RWPE1 (cell line): ENCODE results near the gene RGS8.

Source experiments
- CTCF ChIA-PET: fragments of 350-600 bp; sonication (Branson Sonifier 250); formaldehyde crosslinking; extraction: SDS; loops from one replicate; lab custom pipeline; 2021; lab: Yijun Ruan, JAX
- POLR2A ChIA-PET: fragments of 400-600 bp; formaldehyde crosslinking; extraction: SDS; loops from one replicate; lab custom pipeline; 2020; ENCODE audit warnings: antibody characterized with exemption; ENCODE audit not compliant: low non-redundant PET; lab: Yijun Ruan, JAX
- DNase-seq: peaks from one replicate; pipeline ENCODE4 v3.0.0; 2012; ENCODE audit warnings: low spot score
- H3K27ac ChIP-seq: fragments of 450-650 bp; 2 replicates; pipeline ENCODE4 v1.5.1; 2017
- TF ChIP-seq, protein P1 (sequence below): fragments of 450-650 bp; conservative IDR thresholded peaks from 2 replicates; pipeline ENCODE4 v1.5.1; 2017; ENCODE audit warnings: low read depth, mild to moderate bottlenecking

The RGS8 gene

DNA sequence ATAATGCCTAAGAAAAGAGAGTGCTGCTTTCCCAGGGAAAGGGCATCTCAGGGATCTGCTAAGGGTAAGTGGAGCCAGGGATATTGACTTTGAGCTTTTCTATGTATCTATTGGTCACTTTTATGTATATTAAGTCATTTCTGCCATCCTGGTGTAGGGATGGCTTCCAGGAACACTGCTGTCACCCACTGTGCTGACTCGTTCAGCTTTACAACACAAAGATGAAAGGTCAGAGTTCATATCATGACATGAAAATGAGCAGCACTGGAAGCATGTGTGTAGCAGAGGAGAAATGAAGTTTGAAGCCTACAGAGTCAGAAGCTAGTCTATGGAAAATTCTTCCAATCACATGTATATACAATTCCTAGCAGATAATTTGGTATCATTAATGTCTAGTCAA, 37.1 kb upstream of the RGS8 start:
- TF ChIP-seq, protein P1, sequence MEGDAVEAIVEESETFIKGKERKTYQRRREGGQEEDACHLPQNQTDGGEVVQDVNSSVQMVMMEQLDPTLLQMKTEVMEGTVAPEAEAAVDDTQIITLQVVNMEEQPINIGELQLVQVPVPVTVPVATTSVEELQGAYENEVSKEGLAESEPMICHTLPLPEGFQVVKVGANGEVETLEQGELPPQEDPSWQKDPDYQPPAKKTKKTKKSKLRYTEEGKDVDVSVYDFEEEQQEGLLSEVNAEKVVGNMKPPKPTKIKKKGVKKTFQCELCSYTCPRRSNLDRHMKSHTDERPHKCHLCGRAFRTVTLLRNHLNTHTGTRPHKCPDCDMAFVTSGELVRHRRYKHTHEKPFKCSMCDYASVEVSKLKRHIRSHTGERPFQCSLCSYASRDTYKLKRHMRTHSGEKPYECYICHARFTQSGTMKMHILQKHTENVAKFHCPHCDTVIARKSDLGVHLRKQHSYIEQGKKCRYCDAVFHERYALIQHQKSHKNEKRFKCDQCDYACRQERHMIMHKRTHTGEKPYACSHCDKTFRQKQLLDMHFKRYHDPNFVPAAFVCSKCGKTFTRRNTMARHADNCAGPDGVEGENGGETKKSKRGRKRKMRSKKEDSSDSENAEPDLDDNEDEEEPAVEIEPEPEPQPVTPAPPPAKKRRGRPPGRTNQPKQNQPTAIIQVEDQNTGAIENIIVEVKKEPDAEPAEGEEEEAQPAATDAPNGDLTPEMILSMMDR, result no peak
- no peak overlapping the region for H3K27ac ChIP-seq
- DNase-seq, result no peak
- CTCF ChIA-PET, result interaction anchor here (0.7 kb wide), 1 partner anchor 155 kb away, joined by 4 read pairs; no protein-coding TSS in a partner anchor
- POLR2A ChIA-PET, result no interaction called here

DNA sequence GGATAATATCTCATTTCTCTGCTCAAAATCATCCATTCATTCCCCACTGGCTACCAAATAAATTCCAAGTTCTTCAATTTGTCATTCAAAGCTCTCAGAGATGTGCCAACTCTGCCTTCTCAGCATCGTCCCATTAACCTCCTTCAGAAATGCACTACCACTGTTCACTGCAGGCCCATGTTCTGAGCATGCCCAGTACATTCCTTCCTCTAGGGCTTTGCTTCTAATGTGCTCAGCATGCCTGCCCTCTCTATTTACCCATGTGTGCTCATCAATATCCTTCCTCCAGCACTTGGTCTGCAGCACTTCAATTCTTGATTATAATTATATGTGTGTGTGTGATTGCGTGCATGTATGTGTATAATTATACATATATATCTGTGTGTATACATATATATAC, 36.1 kb upstream of the RGS8 start:
- POLR2A ChIA-PET, result no interaction called here
- TF ChIP-seq, protein P1, result no peak
- H3K27ac ChIP-seq, result no peak overlapping the region
- CTCF ChIA-PET, result interaction anchor here (0.7 kb wide), 1 partner anchor 8 kb away, joined by 4 read pairs; no protein-coding TSS in a partner anchor
- DNase-seq, result no peak

DNA sequence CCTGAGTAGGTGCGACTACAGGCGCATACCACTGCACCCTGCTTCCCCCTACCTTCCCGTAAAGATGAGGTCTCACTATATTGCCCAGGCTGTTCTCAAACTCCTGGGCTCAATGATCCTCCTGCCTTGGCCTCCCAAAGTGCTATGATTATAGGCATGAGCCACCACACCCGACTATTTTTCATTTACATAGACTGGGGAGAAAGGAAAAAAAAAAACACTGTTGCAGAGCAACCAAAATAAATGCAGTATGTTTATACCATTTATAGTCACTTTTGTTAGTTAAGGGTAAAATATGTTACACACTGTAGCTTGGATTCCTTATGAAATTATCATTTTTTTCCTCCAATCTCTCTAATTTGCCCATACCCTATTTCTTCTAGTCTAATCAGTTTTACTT, 35.2 kb upstream of the RGS8 start:
- POLR2A ChIA-PET, result no interaction called here
- H3K27ac ChIP-seq, result no peak overlapping the region
- no peak for DNase-seq
- TF ChIP-seq, protein P1, result no peak
- CTCF ChIA-PET, result interaction anchor here (0.7 kb wide), 1 partner anchor 9 kb away, joined by 4 read pairs; no protein-coding TSS in a partner anchor

DNA sequence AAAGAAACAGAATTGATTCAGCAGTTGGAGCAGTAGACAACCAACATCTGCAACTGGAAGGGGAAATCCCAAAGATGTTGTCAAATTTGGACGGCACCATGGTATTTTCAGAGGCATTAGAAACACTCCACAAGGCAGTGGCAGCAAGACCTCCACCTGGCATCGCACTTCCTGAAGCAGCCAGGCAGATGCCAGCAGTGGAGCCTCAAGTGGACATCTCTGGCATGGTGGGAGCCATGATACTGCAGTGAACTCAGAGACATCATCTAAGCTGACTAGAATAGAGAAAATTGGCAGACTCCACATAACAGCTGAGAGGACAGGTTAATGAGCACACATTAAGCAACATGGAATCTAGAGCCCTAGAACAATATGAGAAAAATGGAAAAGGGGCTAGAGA, 33.9 kb upstream of the RGS8 start:
- CTCF ChIA-PET, result no interaction called here
- POLR2A ChIA-PET, result no interaction called here
- TF ChIP-seq, protein P1, result no peak

DNA sequence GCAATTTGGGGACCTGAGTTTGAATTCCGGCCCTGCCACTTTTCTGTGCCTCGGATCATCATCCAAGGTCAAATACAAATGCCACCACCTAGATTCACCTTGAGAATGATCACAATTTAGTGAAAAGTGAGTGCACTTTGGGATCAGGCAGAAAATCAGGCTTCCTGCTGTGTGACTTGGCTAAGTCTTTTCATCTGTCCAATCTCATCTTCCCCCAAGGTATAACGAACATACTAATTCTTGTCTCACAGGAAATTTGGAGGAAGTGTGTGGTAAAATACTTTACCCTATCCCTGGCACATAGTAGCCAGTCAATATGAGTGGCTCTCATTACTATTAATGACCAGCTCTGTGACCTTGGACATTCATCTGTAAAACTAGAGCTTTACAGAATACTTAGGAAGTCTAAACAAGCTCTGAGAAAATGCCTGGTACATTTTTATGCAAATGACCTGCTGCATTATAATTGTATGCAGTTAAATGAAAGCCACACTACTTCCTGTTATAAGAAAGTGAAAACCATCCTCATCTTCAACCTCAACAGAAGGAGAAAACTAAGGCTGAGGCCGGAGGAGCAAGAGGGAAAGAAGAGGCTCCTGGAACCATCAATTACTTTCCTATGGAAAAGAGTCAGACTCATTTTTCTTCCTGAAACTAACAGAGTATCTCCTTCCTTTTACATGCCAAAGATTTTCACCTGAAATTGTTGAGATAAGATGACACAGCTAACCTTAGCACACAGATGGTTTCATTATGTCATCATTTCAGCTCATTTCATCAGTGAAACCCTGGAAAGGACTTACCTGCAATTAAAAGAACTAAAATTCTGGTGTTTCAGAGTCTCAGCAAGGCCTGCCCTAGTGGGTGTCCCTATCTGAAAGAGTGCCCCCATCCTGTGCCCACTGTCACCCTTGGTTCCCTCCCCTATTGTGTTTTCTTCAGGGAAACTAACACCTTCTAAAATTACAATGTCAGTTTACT, 32.6 kb upstream of the RGS8 start:
- H3K27ac ChIP-seq, result no peak overlapping the region
- CTCF ChIA-PET, result interaction anchor here (0.6 to 0.9 kb wide), 2 partner anchors 66 to 198 kb away, joined by 3 read pairs; no protein-coding TSS in a partner anchor
- TF ChIP-seq, protein P1, result no peak
- DNase-seq, result no peak
- POLR2A ChIA-PET, result no interaction called here

More for the DNA sequence above, 33.9 kb upstream of the RGS8 start:
- no peak for DNase-seq
- H3K27ac ChIP-seq, result no peak overlapping the region

DNA sequence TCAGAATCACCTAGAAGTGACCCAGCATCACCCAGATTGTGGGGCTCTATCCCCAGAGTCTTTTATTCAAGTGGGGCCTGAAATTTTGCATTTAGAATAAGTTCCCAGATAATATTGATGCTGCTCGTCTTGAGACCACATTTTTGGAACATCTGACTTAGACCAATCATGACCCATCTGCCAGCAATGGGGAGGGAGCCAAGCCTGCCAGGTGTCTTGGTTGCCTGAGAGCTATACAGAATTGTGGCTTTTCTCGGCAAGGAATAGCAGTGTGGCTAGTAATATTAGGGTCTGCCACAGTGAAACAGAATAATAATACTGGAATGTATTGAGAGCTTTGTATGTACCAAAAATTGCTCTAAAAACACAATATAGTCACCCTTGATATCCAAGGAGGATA, 31.1 kb upstream of the RGS8 start:
- H3K27ac ChIP-seq, result no peak overlapping the region
- no peak for DNase-seq
- TF ChIP-seq, protein P1, result no peak
- ChIA-PET POLR2A (no interaction called here), CTCF (no interaction called here)
